Measurements from ENCODE around the gene UPF3A. TPM values are rescaled to one million over a fixed set of nuclear protein-coding genes. Genes with fewer than 3 reads are reported as not detected.
A peak's percentile ranks its signal among the peaks of the same experiment; 100 is the strongest.
"Not testable (repeated sequence)": the region's sequence is repeated elsewhere in the genome, so short reads cannot be mapped to it uniquely, and the experiment has no call there.

The UPF3A gene
- total and polyA plus RNA-seq, 8 donors, result 20.4 to 186 (median 43.3) TPM

- no peak for DNase-seq
- Histone ChIP-seq H3K27ac (no peak overlapping the region), H3K4me1 (peaks cover 0 to 15% (median 9%) of the 10 kb centered on the region in 4 donors), H3K27me3 (no peaks in the 10 kb centered on the region), H3K9me3 (no peaks in the 10 kb centered on the region), H3K36me3 (peaks cover 62 to 100% (median 99%) of the 10 kb centered on the region in 4 donors), H3K4me3 (no peak overlapping the region)
- TF ChIP-seq POLR2AphosphoS5 (IDR thresholded peaks at IDR 0.05) (no peak), EP300 (IDR thresholded peaks at IDR 0.05) (no peak), POLR2A (IDR thresholded peaks at IDR 0.05) (no peak)
- TF ChIP-seq, protein P1, sequence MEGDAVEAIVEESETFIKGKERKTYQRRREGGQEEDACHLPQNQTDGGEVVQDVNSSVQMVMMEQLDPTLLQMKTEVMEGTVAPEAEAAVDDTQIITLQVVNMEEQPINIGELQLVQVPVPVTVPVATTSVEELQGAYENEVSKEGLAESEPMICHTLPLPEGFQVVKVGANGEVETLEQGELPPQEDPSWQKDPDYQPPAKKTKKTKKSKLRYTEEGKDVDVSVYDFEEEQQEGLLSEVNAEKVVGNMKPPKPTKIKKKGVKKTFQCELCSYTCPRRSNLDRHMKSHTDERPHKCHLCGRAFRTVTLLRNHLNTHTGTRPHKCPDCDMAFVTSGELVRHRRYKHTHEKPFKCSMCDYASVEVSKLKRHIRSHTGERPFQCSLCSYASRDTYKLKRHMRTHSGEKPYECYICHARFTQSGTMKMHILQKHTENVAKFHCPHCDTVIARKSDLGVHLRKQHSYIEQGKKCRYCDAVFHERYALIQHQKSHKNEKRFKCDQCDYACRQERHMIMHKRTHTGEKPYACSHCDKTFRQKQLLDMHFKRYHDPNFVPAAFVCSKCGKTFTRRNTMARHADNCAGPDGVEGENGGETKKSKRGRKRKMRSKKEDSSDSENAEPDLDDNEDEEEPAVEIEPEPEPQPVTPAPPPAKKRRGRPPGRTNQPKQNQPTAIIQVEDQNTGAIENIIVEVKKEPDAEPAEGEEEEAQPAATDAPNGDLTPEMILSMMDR (IDR thresholded peaks at IDR 0.05), result no peak
- intact Hi-C loops (cut with DNase I; ENCODE audit: low total_unique reads), result no loop called here
- 81 to 95% (median 92%) methylated on average over 3 of the region's 3 CpGs for WGBS, 5 donors
These were observed 20.6 kb upstream of the UPF3A start for GRCh38 chr13:114260814-114261213.

DNA sequence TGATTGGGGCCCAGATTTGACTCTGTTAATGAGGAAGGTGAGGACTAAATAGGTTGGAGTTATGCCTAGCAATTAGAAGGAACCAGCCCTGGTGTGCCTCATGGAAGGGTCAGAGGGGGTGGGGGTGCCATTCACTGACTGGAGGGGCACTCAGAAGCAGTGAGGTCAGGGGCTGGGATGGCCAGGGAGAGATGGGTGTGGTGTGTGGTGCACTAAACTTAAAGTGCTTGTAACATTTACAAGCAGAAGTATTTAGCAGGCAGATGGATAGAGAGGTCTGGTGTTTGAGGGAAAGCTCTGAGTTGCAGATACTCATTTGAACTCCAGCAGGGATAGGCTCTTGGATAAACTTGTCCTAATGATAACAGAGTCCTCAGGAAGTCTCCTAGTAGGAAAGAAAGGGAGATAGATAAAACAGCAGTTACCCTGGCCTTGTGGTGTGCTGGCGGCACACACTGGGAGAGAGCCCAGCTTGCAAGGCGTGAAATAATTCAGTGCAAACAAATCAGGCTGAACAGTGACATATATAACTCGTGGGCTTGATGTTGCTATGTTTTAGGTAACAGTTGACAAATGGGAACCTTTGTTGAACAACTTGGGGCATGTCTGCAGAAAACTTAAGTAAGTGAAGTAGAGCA is 20.0 kb upstream of the UPF3A start:
- Histone ChIP-seq H3K9me3 (no peaks in the 10 kb centered on the region), H3K4me3 (no peak overlapping the region), H3K27ac (no peak overlapping the region), H3K4me1 (peaks cover 0 to 15% (median 9%) of the 10 kb centered on the region in 4 donors), H3K27me3 (no peaks in the 10 kb centered on the region), H3K36me3 (peaks cover 64 to 100% (median 99%) of the 10 kb centered on the region in 4 donors)
- WGBS, 5 donors, result 31 to 58% (median 53%) methylated on average over 3 of the region's 3 CpGs
- intact Hi-C loops (cut with DNase I; ENCODE audit: low total_unique reads), result no loop called here
- DNase-seq, result peak in 1 of 2 donors; percentile 49
- TF ChIP-seq POLR2AphosphoS5 (IDR thresholded peaks at IDR 0.05) (no peak), POLR2A (IDR thresholded peaks at IDR 0.05) (no peak), EP300 (IDR thresholded peaks at IDR 0.05) (no peak)
- TF ChIP-seq, protein P1 (IDR thresholded peaks at IDR 0.05), result no peak

- WGBS, 5 donors, result 59 to 74% (median 73%) methylated on average over 5 of the region's 5 CpGs
These were observed 17.8 kb upstream of the UPF3A start for GRCh38 chr13:114263578-114263977.

DNA sequence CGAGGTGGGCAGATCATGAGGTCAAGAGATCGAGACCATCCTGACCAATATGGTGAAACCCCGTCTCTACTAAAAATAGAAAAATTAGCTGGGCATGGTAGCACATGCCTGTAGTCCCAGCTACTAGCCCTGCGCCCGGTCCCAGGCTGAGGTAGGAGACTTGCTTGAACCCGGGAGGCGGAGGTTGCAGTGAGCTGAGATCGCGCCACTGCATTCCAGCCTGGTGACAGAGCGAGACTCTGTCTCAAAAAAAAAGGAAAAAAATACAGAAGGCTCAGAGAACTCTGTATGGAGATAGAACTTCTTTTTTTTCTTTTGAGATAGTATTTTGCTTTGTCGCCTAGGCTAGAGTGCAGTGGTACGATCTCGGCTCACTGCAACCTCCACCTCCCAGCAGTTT is 17.1 kb upstream of the UPF3A start:
- DNase-seq, result not testable (repeated sequence)
- H3K36me3 ChIP-seq, result peaks cover 79 to 100% (median 99%) of the 10 kb centered on the region in 4 donors

More at GRCh38 chr13:114263578-114263977, 17.8 kb upstream of the UPF3A start:
- no peaks in the 10 kb centered on the region for H3K9me3 ChIP-seq
- intact Hi-C loops (cut with DNase I; ENCODE audit: low total_unique reads), result no loop called here
- H3K27me3 ChIP-seq, result no peaks in the 10 kb centered on the region
- H3K36me3 ChIP-seq, result peaks cover 81 to 100% (median 99%) of the 10 kb centered on the region in 4 donors
- no peak overlapping the region for H3K4me3 ChIP-seq
- no peak overlapping the region for H3K27ac ChIP-seq
- peak in 1 of 2 donors; percentile 13 for DNase-seq
- TF ChIP-seq, protein P1 (IDR thresholded peaks at IDR 0.05), result no peak
- no peak for TF ChIP-seq EP300 (IDR thresholded peaks at IDR 0.05)
- no peak for TF ChIP-seq POLR2A (IDR thresholded peaks at IDR 0.05)
- no peak for TF ChIP-seq POLR2AphosphoS5 (IDR thresholded peaks at IDR 0.05)
- peaks cover 0 to 9% (median 0%) of the 10 kb centered on the region in 4 donors for H3K4me1 ChIP-seq

More for the DNA sequence above, 17.1 kb upstream of the UPF3A start:
- H3K9me3 ChIP-seq; H3K27ac ChIP-seq; H3K4me3 ChIP-seq; H3K27me3 ChIP-seq; intact Hi-C loops (cut with DNase I; ENCODE audit: low total_unique reads); H3K4me1 ChIP-seq: not testable (repeated sequence)
- WGBS, 5 donors, result 95 to 98% (median 96%) methylated on average over 13 of the region's 13 CpGs

All from stomach (tissue), 9 donors.